HG03095 (cell line): Measurements from ENCODE around the gene FAM120A.

Source experiments
- ATAC-seq: cut with Tn5 transposase; IDR thresholded peaks from one replicate; pipeline ENCODE4 v1.9.1; 2021; ENCODE audit warnings: moderate library complexity; ENCODE audit not compliant: unreplicated experiment

Gene FAM120A

DNA sequence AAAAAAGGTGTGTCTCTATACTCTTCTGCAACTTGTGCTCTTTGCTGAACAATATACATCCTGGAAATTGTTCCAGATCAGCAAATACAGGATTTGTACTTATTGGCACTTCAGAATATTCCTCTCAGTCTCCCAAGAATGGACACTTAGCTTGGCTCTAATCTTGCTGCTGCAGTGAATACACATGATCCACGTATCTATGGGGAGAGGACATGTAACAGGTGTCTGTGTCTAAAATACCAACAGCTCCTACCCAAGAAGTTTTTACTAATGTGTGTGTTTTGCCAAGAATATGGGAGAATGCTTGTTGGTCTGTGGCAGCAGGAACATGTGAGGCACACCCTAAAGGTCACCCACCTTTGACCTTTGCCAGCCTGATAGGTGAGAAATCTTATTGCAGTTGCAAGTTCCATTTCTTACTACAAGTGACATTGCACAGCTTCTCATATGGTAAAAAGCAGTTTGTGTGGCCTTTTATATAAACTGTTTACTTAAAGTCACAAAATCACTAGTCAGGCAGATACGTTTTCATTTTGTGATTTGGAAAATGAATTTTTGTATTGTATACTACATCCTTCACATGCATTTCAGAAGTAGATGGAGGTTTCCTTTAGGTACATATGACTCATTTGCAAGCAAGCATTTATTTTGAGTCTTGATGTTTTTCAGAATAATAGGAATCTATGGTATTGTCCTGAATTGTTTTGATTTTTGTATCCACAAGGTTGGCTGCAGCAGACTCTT, 160.7 kb downstream of the FAM120A start:
- ATAC-seq = no peak

DNA sequence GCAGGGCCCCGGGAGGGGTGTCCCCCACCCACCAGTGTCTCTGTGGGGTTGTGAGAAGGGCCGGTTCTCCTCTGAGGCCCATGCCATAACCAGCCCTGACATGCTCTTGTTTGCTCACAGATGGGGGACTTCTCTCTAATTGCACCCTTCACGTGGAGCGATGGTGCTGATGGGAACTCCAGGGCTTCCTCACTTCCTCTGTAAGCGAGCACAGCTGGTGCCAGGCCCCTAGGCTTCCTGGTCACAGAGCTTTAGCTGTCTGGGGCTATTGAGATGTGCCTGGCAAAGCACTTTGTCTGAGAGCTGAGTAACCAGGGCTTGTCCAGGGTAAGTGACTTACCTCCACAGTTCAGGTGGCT, 161.3 kb downstream of the FAM120A start:
- no peak for ATAC-seq

DNA sequence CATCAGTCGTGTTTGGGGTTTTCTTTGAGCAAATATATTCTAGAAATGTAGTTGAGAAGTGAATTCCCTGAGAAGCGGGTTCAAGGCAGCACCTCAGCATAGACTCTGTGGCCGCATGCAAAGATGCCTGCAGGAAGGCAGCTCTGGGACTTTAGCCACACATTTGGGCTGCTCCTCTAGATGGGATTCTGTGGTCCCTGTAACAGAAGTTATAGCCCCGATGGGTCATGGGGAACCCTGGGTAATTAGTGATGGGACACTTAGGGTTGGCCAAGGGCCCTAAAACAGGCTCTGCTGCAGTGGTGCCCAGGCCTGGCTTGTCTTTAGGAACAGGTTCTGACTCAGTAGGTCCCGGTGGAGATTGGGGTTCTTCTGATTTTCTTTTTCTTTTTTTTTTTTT, 161.7 kb downstream of the FAM120A start:
- no peak for ATAC-seq

DNA sequence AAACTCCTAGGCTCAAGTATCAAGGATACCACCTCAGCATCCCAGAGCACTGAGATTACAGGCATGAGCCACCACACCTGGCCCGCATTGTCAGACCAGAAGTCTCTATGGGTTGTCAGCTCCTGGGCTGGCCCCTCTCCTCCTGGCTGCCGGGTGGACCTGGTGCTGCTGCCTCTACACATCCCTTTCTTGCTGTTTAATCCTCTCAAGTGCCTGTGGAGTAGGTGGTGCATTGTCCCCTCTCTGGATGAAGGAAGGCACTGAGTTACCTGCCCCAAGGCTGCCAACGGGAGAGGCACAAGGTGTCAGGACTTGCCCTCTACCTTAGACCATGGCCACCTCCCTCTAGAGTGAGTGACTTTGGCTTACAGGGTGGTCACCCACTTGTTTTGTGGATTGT, 162.3 kb downstream of the FAM120A start:
- no peak for ATAC-seq

DNA sequence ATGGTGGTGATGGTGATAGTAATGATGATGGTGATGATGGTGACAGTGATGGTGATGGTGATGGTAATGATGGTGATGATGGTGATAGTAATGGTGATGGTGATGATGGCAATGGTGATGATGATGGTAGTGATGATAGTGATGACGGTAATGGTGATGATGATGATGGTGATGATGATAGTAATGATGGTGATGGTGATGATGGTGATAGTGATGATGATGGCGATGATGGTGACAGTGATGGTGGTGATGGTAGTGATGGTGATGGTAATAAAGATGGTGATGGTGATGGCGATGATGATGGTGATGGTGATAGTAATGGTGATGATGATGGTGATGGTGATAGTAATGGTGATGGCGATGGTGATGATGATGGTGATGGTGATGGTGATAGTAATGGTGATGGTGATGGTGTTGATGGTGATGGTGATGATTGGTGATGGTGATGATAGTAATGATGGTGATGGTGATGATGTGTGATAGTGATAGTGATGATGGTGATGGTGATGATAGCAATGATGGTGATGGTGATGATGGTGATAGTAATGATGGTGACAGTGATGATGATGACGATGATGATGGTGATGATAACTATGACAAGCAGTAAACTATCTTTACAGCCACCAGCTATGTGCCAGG, 163.5 kb downstream of the FAM120A start:
- no peak for ATAC-seq
